ENCODE results near the gene DYDC2. TPM values are rescaled to one million over a fixed set of nuclear protein-coding genes. Genes with fewer than 3 reads are reported as not detected.

Gene DYDC2
- total and polyA plus RNA-seq, 2 donors (not counting 1 experiment from before 2014, with no cell fraction given): not detected

DNA sequence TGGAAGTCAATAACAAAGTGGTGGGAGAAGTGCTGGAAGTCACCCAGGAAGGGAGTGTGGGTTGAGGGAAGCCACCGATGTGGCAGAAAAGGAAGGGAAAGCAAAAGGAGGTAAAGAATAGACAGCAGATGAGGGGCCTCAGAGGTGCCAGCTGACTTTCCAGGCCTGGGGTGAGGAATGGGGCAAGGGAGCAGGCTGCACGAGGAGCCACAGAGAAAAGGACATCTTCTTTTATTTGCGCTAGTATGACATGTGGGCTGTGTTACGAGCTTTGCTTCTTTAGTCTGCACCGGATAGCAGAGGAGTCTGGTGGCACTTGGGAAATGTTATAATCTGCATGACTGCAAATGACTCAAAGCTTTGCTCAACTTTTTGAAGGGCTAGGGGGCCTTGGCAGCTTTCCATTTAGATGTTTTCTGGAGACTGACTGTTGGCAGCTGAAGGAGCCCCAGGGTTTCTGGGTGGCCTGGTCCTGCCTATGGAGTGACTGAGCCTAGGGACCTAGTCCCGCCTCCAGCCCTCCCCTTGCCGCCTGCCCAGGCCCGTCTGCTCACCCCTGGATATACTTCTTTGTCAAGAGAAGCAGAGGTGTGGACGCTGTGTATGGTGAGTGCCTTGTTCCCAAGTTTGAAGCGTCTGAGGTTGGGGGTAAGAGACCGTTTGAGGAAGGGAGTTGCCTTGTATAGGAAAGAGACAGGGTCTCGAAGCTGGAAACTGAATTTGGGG lies 56.9 kb downstream of the DYDC2 start:
- no peak overlapping the region for H3K9ac ChIP-seq (ENCODE audit: insufficient read depth, low read length)
- H3K27ac ChIP-seq (ENCODE audit: insufficient read depth, low read length): no peak overlapping the region
- H3K4me3 ChIP-seq (replicated peaks in 1 of 4; ENCODE audit: control extremely low read depth in 1 of 4, insufficient read depth in 1 of 4, low read depth in 3 of 4, low read length in 4 of 4): no peak overlapping the region
- peaks cover 9% of the 10 kb centered on the region for H3K27me3 ChIP-seq (ENCODE audit: control insufficient read depth, insufficient read depth, low read length)
- no peak for TF ChIP-seq EZH2 (IDR thresholded peaks at IDR 0.05; ENCODE audit: low read length, missing control alignments)
- TF ChIP-seq, protein P1, sequence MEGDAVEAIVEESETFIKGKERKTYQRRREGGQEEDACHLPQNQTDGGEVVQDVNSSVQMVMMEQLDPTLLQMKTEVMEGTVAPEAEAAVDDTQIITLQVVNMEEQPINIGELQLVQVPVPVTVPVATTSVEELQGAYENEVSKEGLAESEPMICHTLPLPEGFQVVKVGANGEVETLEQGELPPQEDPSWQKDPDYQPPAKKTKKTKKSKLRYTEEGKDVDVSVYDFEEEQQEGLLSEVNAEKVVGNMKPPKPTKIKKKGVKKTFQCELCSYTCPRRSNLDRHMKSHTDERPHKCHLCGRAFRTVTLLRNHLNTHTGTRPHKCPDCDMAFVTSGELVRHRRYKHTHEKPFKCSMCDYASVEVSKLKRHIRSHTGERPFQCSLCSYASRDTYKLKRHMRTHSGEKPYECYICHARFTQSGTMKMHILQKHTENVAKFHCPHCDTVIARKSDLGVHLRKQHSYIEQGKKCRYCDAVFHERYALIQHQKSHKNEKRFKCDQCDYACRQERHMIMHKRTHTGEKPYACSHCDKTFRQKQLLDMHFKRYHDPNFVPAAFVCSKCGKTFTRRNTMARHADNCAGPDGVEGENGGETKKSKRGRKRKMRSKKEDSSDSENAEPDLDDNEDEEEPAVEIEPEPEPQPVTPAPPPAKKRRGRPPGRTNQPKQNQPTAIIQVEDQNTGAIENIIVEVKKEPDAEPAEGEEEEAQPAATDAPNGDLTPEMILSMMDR (conservative IDR thresholded peaks at IDR 0.05 in 1 of 2, IDR thresholded peaks at IDR 0.05 in 1 of 2; ENCODE audit: low read depth in 1 of 2, low read length in 2 of 2): no peak
- no peaks in the 10 kb centered on the region for H3K36me3 ChIP-seq (ENCODE audit: control insufficient read depth, insufficient read depth, low read length)
- H3K4me2 ChIP-seq (ENCODE audit: extremely low read depth, insufficient read depth, low read length): no peak overlapping the region
- H3K9me3 ChIP-seq (ENCODE audit: control insufficient read depth, insufficient read depth, low read depth, low read length): no peaks in the 10 kb centered on the region
- peak; percentile 60 to 76 for DNase-seq (ENCODE audit: low read depth in 2 of 2)
- H3K79me2 ChIP-seq (ENCODE audit: control insufficient read depth, insufficient read depth, low read length): no peaks in the 10 kb centered on the region
- no peaks in the 10 kb centered on the region for H3K4me1 ChIP-seq (ENCODE audit: control insufficient read depth, extremely low read depth, insufficient read depth, low read length)
- no peaks in the 10 kb centered on the region for H4K20me1 ChIP-seq (ENCODE audit: control insufficient read depth, extremely low read depth, insufficient read depth, low read length)
- no peak overlapping the region for H2AFZ ChIP-seq (ENCODE audit: low read length)

DNA sequence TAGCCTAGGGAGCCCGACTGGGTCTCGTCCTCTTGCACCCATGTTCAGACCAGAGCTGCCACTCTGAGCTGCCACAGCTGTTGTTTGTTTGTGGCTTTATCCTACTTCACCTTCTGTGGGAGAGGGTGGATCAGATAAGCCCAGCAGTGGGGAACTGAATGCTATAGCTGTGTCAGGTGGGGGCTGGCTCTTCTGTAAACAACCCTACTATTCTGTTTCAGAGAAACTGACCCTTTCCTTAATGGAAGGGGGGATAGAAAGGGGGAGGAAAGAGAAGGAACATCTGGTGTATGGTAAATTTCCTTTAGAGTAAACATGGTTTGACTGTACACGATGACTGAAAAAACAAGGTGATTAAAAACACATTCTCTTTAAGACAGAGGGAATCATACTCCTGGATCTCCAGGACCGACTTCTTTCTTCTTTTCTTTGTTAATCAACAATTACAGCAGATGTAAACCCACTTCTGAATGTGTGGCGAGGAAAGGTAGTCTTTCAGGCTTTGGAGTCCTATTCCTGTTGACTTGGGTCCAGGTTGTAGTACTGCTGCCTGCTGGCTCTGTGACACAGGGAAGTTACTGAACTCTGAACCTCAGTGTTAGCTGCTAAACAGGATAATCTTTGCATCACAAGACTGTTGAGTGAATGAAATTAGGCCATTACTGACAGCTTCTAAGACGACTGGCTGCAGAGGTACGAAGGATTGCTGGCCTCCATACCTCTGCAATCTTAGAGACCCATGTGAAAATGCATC lies 57.7 kb downstream of the DYDC2 start:
- H2AFZ ChIP-seq (ENCODE audit: low read length): no peak overlapping the region
- H3K79me2 ChIP-seq (ENCODE audit: control insufficient read depth, insufficient read depth, low read length): no peaks in the 10 kb centered on the region
- H3K4me3 ChIP-seq (replicated peaks in 1 of 4; ENCODE audit: control extremely low read depth in 1 of 4, insufficient read depth in 1 of 4, low read depth in 3 of 4, low read length in 4 of 4): no peak overlapping the region
- DNase-seq (ENCODE audit: low read depth in 2 of 2): peak in 1 of 2 donors; percentile 63
- H3K9me3 ChIP-seq (ENCODE audit: control insufficient read depth, insufficient read depth, low read depth, low read length): no peaks in the 10 kb centered on the region
- H3K27ac ChIP-seq (ENCODE audit: insufficient read depth, low read length): no peak overlapping the region
- TF ChIP-seq, protein P1 (conservative IDR thresholded peaks at IDR 0.05 in 1 of 2, IDR thresholded peaks at IDR 0.05 in 1 of 2; ENCODE audit: low read depth in 1 of 2, low read length in 2 of 2): no peak
- no peak for TF ChIP-seq EZH2 (IDR thresholded peaks at IDR 0.05; ENCODE audit: low read length, missing control alignments)
- peaks cover under 1% of the 10 kb centered on the region for H3K27me3 ChIP-seq (ENCODE audit: control insufficient read depth, insufficient read depth, low read length)
- H3K4me1 ChIP-seq (ENCODE audit: control insufficient read depth, extremely low read depth, insufficient read depth, low read length): no peaks in the 10 kb centered on the region
- H4K20me1 ChIP-seq (ENCODE audit: control insufficient read depth, extremely low read depth, insufficient read depth, low read length): no peaks in the 10 kb centered on the region
- H3K4me2 ChIP-seq (ENCODE audit: extremely low read depth, insufficient read depth, low read length): no peak overlapping the region
- no peaks in the 10 kb centered on the region for H3K36me3 ChIP-seq (ENCODE audit: control insufficient read depth, insufficient read depth, low read length)
- H3K9ac ChIP-seq (ENCODE audit: insufficient read depth, low read length): no peak overlapping the region

DNA sequence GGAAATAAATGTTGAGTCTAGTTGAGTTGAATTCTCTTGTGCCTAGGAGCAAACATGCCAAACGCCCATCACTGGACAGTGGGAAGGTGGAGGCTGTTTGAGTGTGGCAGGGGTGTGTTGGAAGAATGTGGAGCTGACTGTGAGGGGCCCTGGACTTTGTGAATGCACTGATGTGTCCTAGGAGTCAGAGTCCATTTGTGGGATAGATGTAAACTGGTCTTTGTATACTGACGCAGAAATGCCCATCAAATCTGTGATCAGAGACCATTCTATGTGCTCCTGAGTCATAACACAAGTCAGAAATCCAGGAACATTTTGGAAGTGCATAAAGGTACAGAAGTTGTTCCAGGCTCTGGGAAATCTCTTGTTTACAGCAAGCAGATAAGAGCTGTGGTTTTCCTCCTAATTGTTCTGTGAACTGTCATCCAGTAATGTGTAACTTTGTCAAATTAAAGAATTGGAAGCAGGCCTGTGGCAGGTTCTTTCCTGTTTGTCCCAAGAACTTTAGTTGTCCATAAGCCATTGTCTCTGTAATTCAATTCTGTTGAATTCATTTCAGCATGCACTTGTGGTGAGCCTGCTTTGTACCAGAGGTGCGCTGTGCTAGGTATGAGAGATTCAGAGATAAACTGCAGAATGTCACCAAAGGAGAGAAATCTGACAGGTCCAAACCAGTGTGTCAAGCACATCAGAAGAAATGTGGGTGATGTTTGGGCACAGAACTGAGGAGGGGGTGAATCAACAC lies 59.3 kb downstream of the DYDC2 start:
- H2AFZ ChIP-seq (ENCODE audit: low read length): no peak overlapping the region
- TF ChIP-seq, protein P1 (conservative IDR thresholded peaks at IDR 0.05 in 1 of 2, IDR thresholded peaks at IDR 0.05 in 1 of 2; ENCODE audit: low read depth in 1 of 2, low read length in 2 of 2): no peak
- no peak for TF ChIP-seq EZH2 (IDR thresholded peaks at IDR 0.05; ENCODE audit: low read length, missing control alignments)

More for the DNA sequence above, 59.3 kb downstream of the DYDC2 start:
- Histone ChIP-seq H4K20me1 (ENCODE audit: control insufficient read depth, extremely low read depth, insufficient read depth, low read length) (no peaks in the 10 kb centered on the region), H3K9me3 (ENCODE audit: control insufficient read depth, insufficient read depth, low read depth, low read length) (no peaks in the 10 kb centered on the region), H3K79me2 (ENCODE audit: control insufficient read depth, insufficient read depth, low read length) (no peaks in the 10 kb centered on the region), H3K4me3 (replicated peaks in 1 of 4; ENCODE audit: control extremely low read depth in 1 of 4, insufficient read depth in 1 of 4, low read depth in 3 of 4, low read length in 4 of 4) (no peak overlapping the region), H3K9ac (ENCODE audit: insufficient read depth, low read length) (no peak overlapping the region), H3K36me3 (ENCODE audit: control insufficient read depth, insufficient read depth, low read length) (no peaks in the 10 kb centered on the region), H3K4me1 (ENCODE audit: control insufficient read depth, extremely low read depth, insufficient read depth, low read length) (no peaks in the 10 kb centered on the region), H3K27me3 (ENCODE audit: control insufficient read depth, insufficient read depth, low read length) (no peaks in the 10 kb centered on the region), H3K27ac (ENCODE audit: insufficient read depth, low read length) (no peak overlapping the region), H3K4me2 (ENCODE audit: extremely low read depth, insufficient read depth, low read length) (no peak overlapping the region)
- DNase-seq (ENCODE audit: low read depth in 2 of 2): no peak
